HepG2 (cell line): Measurements from ENCODE around the gene TNPO3. TPM values are rescaled to one million over a fixed set of nuclear protein-coding genes. Genes with fewer than 3 reads are reported as not detected.

ENCODE experiments used
- ATAC-seq: fragments of 200-7000 bp; cut with Tn5 transposase; 3 replicates; pipeline ENCODE4 v1.9.1; 2020; ENCODE audit warnings: mild to moderate bottlenecking, moderate library complexity
- BruUV-seq: library from RNA; stranded (reverse); fragments of 400-500 nt; replicated peaks from 2 replicates; lab custom pipeline; 2021; lab: Mats Ljungman, UMichigan
- CTCF ChIA-PET: fragments of 300-600 bp; formaldehyde crosslinking; extraction: SDS; loops from one replicate; lab custom pipeline; 2021; ENCODE audit warnings: low total read pairs, inconsistent platforms, low intra/inter-chr PET ratio; lab: Yijun Ruan, JAX
- POLR2A ChIA-PET: fragments of 350-600 bp; sonication (Branson Sonifier 250); formaldehyde crosslinking; loops from one replicate; lab custom pipeline; 2020; ENCODE audit warnings: antibody characterized with exemption, inconsistent platforms; lab: Yijun Ruan, JAX
- DNase-seq: peaks from one replicate; pipeline ENCODE4 v3.0.0-alpha.2; 2015; ENCODE audit warnings: low spot score
- FAIRE-seq: peaks from 3 replicates; lab custom pipeline; 2011; peaks lifted over from hg19 to GRCh38; lab: Jason Lieb, UNC
- H2AFZ ChIP-seq: one replicate; pipeline ENCODE4 v1.6.1; 2011; ENCODE audit warnings: low read length, inconsistent platforms
- H3K27ac ChIP-seq: fragments of 300-600 bp; 3 replicates; pipeline ENCODE4 v1.8.0; 2011; ENCODE audit warnings: mixed run types, mild to moderate bottlenecking, mixed read lengths, low read length, inconsistent platforms; ENCODE audit not compliant: insufficient read depth; ENCODE audit errors: extremely low read length
- H3K27me3 ChIP-seq, 2 experiments: fragments of 200-600 bp in 1 of 2; 2 replicates in 1 of 2; 3 replicates in 1 of 2; pipeline versions ENCODE4 v1.6.0 to v1.8.0; 2011; ENCODE audit warnings: low read length in 2 of 2, mild to moderate bottlenecking in 2 of 2, moderate library complexity in 2 of 2, inconsistent platforms in 1 of 2; ENCODE audit not compliant: insufficient read depth in 2 of 2, control insufficient read depth in 1 of 2
- H3K36me3 ChIP-seq, 2 experiments: fragments of 200-600 bp in 1 of 2; replicated peaks in 1 of 2; 2 replicates in 1 of 2; 3 replicates in 1 of 2; pipeline versions ENCODE4 v1.5.1 to v1.8.0; 2011; ENCODE audit warnings: low read length in 2 of 2, inconsistent platforms in 1 of 2; ENCODE audit not compliant: insufficient read depth in 2 of 2, control insufficient read depth in 1 of 2
- H3K4me1 ChIP-seq: 2 replicates; pipeline ENCODE4 v1.5.1; 2012; ENCODE audit warnings: low read length, inconsistent platforms; ENCODE audit not compliant: insufficient read depth
- H3K4me2 ChIP-seq: 2 replicates; pipeline ENCODE4 v1.6.0; 2011; ENCODE audit warnings: low read depth, low read length, inconsistent platforms
- H3K4me3 ChIP-seq, 3 experiments: fragments of 200-600 bp in 1 of 3; sonication (generic), shearing (Covaris generic) in 1 of 3; replicated peaks in 1 of 3; 2 replicates each; pipeline ENCODE4 v1.5.1; 2011 to 2016; ENCODE audit warnings: low read length in 3 of 3, inconsistent platforms in 2 of 3, low read depth in 2 of 3, mild to moderate bottlenecking in 2 of 3, control low read depth in 1 of 3, mixed read lengths in 1 of 3; ENCODE audit not compliant: insufficient read depth in 1 of 3
- H3K79me2 ChIP-seq: one replicate; pipeline ENCODE4 v1.6.1; 2011; ENCODE audit warnings: low read length, inconsistent platforms; ENCODE audit not compliant: insufficient read depth
- H3K9ac ChIP-seq: 2 replicates; pipeline ENCODE4 v1.6.0; 2011; ENCODE audit warnings: mild to moderate bottlenecking, low read depth, low read length, inconsistent platforms; ENCODE audit not compliant: insufficient read depth
- H3K9me3 ChIP-seq: 2 replicates; pipeline ENCODE4 v1.5.1; 2012; ENCODE audit warnings: mild to moderate bottlenecking, low read length
- H4K20me1 ChIP-seq: 2 replicates; pipeline ENCODE4 v1.6.0; 2011; ENCODE audit warnings: inconsistent platforms, mild to moderate bottlenecking, low read length, moderate library complexity; ENCODE audit not compliant: insufficient read depth
- GLI4 ChIP-seq: sonication (generic); formaldehyde crosslinking; IDR thresholded peaks from 2 replicates; pipeline ENCODE4 v1.5.1; 2020; ENCODE audit warnings: missing genetic modification reagents, mild to moderate bottlenecking, moderate library complexity, borderline replicate concordance
- HNF1A ChIP-seq, 2 experiments: sonication (generic) in 1 of 2; formaldehyde crosslinking in 1 of 2; IDR thresholded peaks; 2 replicates each; pipeline versions ENCODE4 v1.4.0 to v1.6.1; 2016 to 2020; ENCODE audit warnings: borderline replicate concordance in 1 of 2, low read depth in 1 of 2, mild to moderate bottlenecking in 1 of 2, missing genetic modification reagents in 1 of 2
- HNRNPK ChIP-seq: fragments of 200-400 bp; formaldehyde crosslinking; IDR thresholded peaks from 2 replicates; pipeline ENCODE4 v1.6.1; 2018; ENCODE audit warnings: low read length, low read depth, moderate library complexity, mild to moderate bottlenecking; ENCODE audit not compliant: poor library complexity, severe bottlenecking
- NKX3-1 ChIP-seq: sonication (generic); formaldehyde crosslinking; IDR thresholded peaks from 2 replicates; pipeline ENCODE4 v1.5.0; 2020; ENCODE audit warnings: missing genetic modification reagents
- PHF21A ChIP-seq: sonication (generic); formaldehyde crosslinking; IDR thresholded peaks from 2 replicates; pipeline ENCODE4 v1.5.0; 2020; ENCODE audit warnings: mild to moderate bottlenecking, missing genetic modification reagents
- REL ChIP-seq: sonication (generic); formaldehyde crosslinking; conservative IDR thresholded peaks from 2 replicates; pipeline ENCODE4 v1.8.0; 2022; ENCODE audit warnings: mild to moderate bottlenecking, missing genetic modification reagents, moderate library complexity
- SMARCC2 ChIP-seq: fragments of 450-650 bp; IDR thresholded peaks from 2 replicates; pipeline ENCODE4 v1.6.1; 2017; ENCODE audit warnings: antibody characterized with exemption, mild to moderate bottlenecking
- TARDBP ChIP-seq: sonication (generic); formaldehyde crosslinking; IDR thresholded peaks from 2 replicates; pipeline ENCODE4 v1.8.0; 2022; ENCODE audit warnings: mild to moderate bottlenecking, missing genetic modification reagents
- TP53 ChIP-seq: sonication (generic); formaldehyde crosslinking; conservative IDR thresholded peaks from 2 replicates; pipeline ENCODE4 v1.4.0; 2020; ENCODE audit warnings: missing genetic modification reagents
- ZBTB25 ChIP-seq: IDR thresholded peaks from 2 replicates; pipeline ENCODE4 v1.6.1; 2018; ENCODE audit warnings: missing genetic modification reagents
- ZBTB34 ChIP-seq: sonication (generic); formaldehyde crosslinking; IDR thresholded peaks from 2 replicates; pipeline ENCODE4 v1.8.0; 2022; ENCODE audit warnings: mild to moderate bottlenecking, missing genetic modification reagents
- ZBTB42 ChIP-seq: sonication (generic); formaldehyde crosslinking; IDR thresholded peaks from 2 replicates; pipeline ENCODE4 v1.5.0; 2020; ENCODE audit warnings: mild to moderate bottlenecking, missing genetic modification reagents
- ZC3H4 ChIP-seq: sonication (generic); formaldehyde crosslinking; IDR thresholded peaks from 2 replicates; pipeline ENCODE4 v1.4.0; 2020; ENCODE audit warnings: missing genetic modification reagents, borderline replicate concordance
- ZNF513 ChIP-seq: sonication (generic); formaldehyde crosslinking; conservative IDR thresholded peaks from 2 replicates; pipeline ENCODE4 v1.5.0; 2020; ENCODE audit warnings: missing genetic modification reagents
- ZSCAN31 ChIP-seq: sonication (generic); formaldehyde crosslinking; IDR thresholded peaks from 2 replicates; pipeline ENCODE4 v1.5.0; 2020; ENCODE audit warnings: low read depth, mild to moderate bottlenecking, missing genetic modification reagents
- WGBS: methylation state at CpG from one replicate; pipeline ENCODE4 v1.1.6; 2017; ENCODE audit warnings: low lambda C conversion rate; 5-methylcytosine and 5-hydroxymethylcytosine counted together
- in situ Hi-C: cut with HindIII; loops from 2 replicates; pipeline ENCODE4 v1.10.0; 2017; ENCODE audit warnings: low pct_unique_long_range_greater_than_20kb; ENCODE audit not compliant: extremely low pct_ligation_motif_present
- intact Hi-C: fragments of 100-400 bp; cut with micrococcal nuclease; formaldehyde crosslinking; loops from one replicate; pipeline ENCODE4 v1.10.0; 2022; ENCODE audit not compliant: unreplicated experiment
- polyA plus RNA-seq, 8 experiments: library from polyadenylated mRNA; depleted of rRNA in 3 of 8; stranded (reverse) in 7 of 8; unstranded in 1 of 8; fragments of >200 nt; fragmentation: Illumina TruSeq in 4 of 8; extraction: Trizol in 4 of 8; gene quantifications; 2 replicates each; pipeline versions ENCODE4 v1.2.1 to v1.2.3, GENCODE V29; 2011 to 2016; ENCODE audit warnings: low read depth in 4 of 8, missing spikeins in 1 of 8, mixed read lengths in 1 of 8; ENCODE audit not compliant: insufficient read depth in 1 of 8
- total RNA-seq, 5 experiments: library from RNA; depleted of rRNA; stranded (reverse); fragments of >200 nt; fragmentation: Illumina TruSeq; extraction: Trizol; gene quantifications; 2 replicates each; pipeline ENCODE4 v1.2.3, GENCODE V29; 2016; ENCODE audit warnings: low read depth in 1 of 5

Gene TNPO3
- total and polyA plus RNA-seq, 2 of the 13 experiments (the other 11 are each of a cell fraction or from before 2014, with no cell fraction given): 23.8 to 44.6 TPM

GRCh38 chr7:128954150-128954549 is 100.8 kb downstream of the TNPO3 start:
- H3K9me3 ChIP-seq: no peaks in the 10 kb centered on the region
- TF ChIP-seq HNRNPK (no peak), TP53 (CRISPR knock-in tag) (no peak), ZBTB25 (CRISPR knock-in tag) (no peak), GLI4 (CRISPR knock-in tag) (no peak), SMARCC2 (no peak), NKX3-1 (no peak), REL (CRISPR knock-in tag) (no peak), TARDBP (CRISPR knock-in tag) (no peak), ZSCAN31 (CRISPR knock-in tag) (no peak), ZBTB42 (CRISPR knock-in tag) (no peak), ZC3H4 (CRISPR knock-in tag) (no peak), ZBTB34 (CRISPR knock-in tag) (no peak), PHF21A (no peak), HNF1A (IDR thresholded peaks at IDR 0.05; ENCODE audit: low read depth) (no peak), HNF1A (CRISPR knock-in tag; IDR thresholded peaks at IDR 0.05; ENCODE audit: borderline replicate concordance) (no peak), ZNF513 (CRISPR knock-in tag) (no peak)
- H3K36me3 ChIP-seq: peaks cover 13 to 52% of the 10 kb centered on the region in 2 experiments
- no peak overlapping the region for H3K27ac ChIP-seq
- FAIRE-seq: no peak
- no peak overlapping the region for H3K4me2 ChIP-seq
- H3K79me2 ChIP-seq: no peaks in the 10 kb centered on the region
- no peak overlapping the region for H2AFZ ChIP-seq
- no peaks in the 10 kb centered on the region for H3K27me3 ChIP-seq
- no peaks in the 10 kb centered on the region for H3K4me1 ChIP-seq
- H3K4me3 ChIP-seq: no peak overlapping the region
- ChIA-PET POLR2A (no interaction called here), CTCF (no interaction called here)
- in situ Hi-C loops (no loop called here), intact Hi-C loops (no loop called here)
- no peak for ATAC-seq
- 95% methylated on average over 2 of the region's 2 CpGs for WGBS
- BruUV-seq: no TSS peak
- H3K9ac ChIP-seq: no peak overlapping the region
- DNase-seq: no peak
- no peaks in the 10 kb centered on the region; the same call in 1 of the 2 replicates for H4K20me1 ChIP-seq
